ENCODE data around the gene HMSD.

DNA sequence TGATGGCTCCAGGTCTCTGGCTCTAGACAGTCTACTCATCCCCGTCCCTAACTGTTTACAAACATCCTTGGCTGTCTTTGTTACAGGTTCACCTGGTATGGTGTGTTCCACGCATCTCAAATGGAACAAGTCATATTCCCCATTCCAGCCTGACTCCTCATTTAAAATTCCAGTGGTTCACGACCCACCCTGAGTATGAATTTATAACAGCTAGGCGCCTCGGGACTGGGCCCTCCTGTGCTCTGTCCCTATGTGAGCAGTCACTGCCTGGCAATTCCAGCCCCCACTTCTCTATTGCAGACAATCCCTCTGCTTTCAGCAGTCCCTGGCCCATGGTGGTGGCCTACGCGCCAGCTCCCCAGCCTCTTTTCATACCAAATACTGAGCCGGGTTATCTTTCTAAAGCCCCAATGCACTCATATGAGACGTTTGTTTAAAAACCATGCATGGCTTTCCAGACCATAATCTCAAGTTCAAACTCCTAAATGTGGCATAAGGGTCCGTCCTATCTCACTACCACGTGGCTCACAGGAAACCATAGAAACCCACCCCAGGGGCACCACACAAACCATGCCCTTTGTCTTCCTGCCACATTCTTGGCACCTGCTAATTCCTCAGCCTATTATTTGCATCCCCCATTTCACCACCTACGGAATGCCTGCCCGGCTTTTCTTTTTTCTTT lies 22.4 kb downstream of the HMSD start:
- TF ChIP-seq YY1 (IDR thresholded peaks at IDR 0.05; ENCODE audit: low read depth) (no peak), EZH2phosphoT487 (IDR thresholded peaks at IDR 0.05; ENCODE audit: borderline replicate concordance, low read depth) (no peak), FOXJ3 (CRISPR knock-in tag; IDR thresholded peaks at IDR 0.05) (no peak), TEAD4 (IDR thresholded peaks at IDR 0.05; ENCODE audit: borderline replicate concordance, insufficient read depth) (no peak), JUND (IDR thresholded peaks at IDR 0.05) (no peak), RAD21 (IDR thresholded peaks at IDR 0.05; ENCODE audit: low read length) (no peak), USF1 (IDR thresholded peaks at IDR 0.05; ENCODE audit: borderline replicate concordance, low read depth) (no peak), EP300 (IDR thresholded peaks at IDR 0.05; ENCODE audit: borderline replicate concordance in 1 of 2, low read depth in 1 of 2, low read length in 1 of 2) (no peak), RFX5 (IDR thresholded peaks at IDR 0.05; ENCODE audit: low read length) (no peak), CTCF (IDR thresholded peaks at IDR 0.05) (no peak), REST (IDR thresholded peaks at IDR 0.05; ENCODE audit: low read depth, low read length) (no peak)
- TF ChIP-seq, protein P1, sequence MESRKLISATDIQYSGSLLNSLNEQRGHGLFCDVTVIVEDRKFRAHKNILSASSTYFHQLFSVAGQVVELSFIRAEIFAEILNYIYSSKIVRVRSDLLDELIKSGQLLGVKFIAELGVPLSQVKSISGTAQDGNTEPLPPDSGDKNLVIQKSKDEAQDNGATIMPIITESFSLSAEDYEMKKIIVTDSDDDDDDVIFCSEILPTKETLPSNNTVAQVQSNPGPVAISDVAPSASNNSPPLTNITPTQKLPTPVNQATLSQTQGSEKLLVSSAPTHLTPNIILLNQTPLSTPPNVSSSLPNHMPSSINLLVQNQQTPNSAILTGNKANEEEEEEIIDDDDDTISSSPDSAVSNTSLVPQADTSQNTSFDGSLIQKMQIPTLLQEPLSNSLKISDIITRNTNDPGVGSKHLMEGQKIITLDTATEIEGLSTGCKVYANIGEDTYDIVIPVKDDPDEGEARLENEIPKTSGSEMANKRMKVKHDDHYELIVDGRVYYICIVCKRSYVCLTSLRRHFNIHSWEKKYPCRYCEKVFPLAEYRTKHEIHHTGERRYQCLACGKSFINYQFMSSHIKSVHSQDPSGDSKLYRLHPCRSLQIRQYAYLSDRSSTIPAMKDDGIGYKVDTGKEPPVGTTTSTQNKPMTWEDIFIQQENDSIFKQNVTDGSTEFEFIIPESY (IDR thresholded peaks at IDR 0.05; ENCODE audit: borderline replicate concordance, low read depth): no peak
- TF ChIP-seq, protein P2, sequence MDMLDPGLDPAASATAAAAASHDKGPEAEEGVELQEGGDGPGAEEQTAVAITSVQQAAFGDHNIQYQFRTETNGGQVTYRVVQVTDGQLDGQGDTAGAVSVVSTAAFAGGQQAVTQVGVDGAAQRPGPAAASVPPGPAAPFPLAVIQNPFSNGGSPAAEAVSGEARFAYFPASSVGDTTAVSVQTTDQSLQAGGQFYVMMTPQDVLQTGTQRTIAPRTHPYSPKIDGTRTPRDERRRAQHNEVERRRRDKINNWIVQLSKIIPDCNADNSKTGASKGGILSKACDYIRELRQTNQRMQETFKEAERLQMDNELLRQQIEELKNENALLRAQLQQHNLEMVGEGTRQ (IDR thresholded peaks at IDR 0.05; ENCODE audit: borderline replicate concordance, low read depth, low read length): no peak
